Ishikawa (cell line): ENCODE data around the gene LBHD2.

Experiments
- CEBPB ChIP-seq: IDR thresholded peaks from 2 replicates; pipeline ENCODE4 v1.6.1; 2012
- CREB1 ChIP-seq: IDR thresholded peaks from 2 replicates; pipeline ENCODE4 v1.6.1; 2012; ENCODE audit warnings: low read depth
- EGR1 ChIP-seq: IDR thresholded peaks from 2 replicates; pipeline ENCODE4 v1.6.1; 2012
- EP300 ChIP-seq: IDR thresholded peaks from 2 replicates; pipeline ENCODE4 v1.6.1; 2012; ENCODE audit warnings: borderline replicate concordance
- FOXM1 ChIP-seq: IDR thresholded peaks from 2 replicates; pipeline ENCODE4 v1.6.1; 2012; ENCODE audit warnings: low read depth, borderline replicate concordance
- NFIC ChIP-seq: IDR thresholded peaks from 2 replicates; pipeline ENCODE4 v1.6.1; 2012
- RAD21 ChIP-seq: IDR thresholded peaks from 2 replicates; pipeline ENCODE4 v1.6.1; 2012; ENCODE audit warnings: low read depth
- TAF1 ChIP-seq: IDR thresholded peaks from 2 replicates; pipeline ENCODE4 v1.6.1; 2012; ENCODE audit warnings: low read depth, mild to moderate bottlenecking
- TCF12 ChIP-seq: IDR thresholded peaks from 2 replicates; pipeline ENCODE4 v1.6.1; 2012; ENCODE audit warnings: low read depth
- TEAD4 ChIP-seq: IDR thresholded peaks from 2 replicates; pipeline ENCODE4 v1.6.1; 2012
- YY1 ChIP-seq: IDR thresholded peaks from 2 replicates; pipeline ENCODE4 v1.6.1; 2012; ENCODE audit warnings: low read depth
- ZBTB7A ChIP-seq: IDR thresholded peaks from 2 replicates; pipeline ENCODE4 v1.6.1; 2012; ENCODE audit warnings: low read depth
- TF ChIP-seq, protein P1 (sequence below): IDR thresholded peaks from 2 replicates; pipeline ENCODE4 v1.6.1; 2012
- TF ChIP-seq, protein P2 (sequence below): IDR thresholded peaks from 2 replicates; pipeline ENCODE4 v1.6.1; 2012
- TF ChIP-seq, protein P3 (sequence below): IDR thresholded peaks from 2 replicates; pipeline ENCODE4 v1.6.1; 2012; ENCODE audit warnings: low read depth, mild to moderate bottlenecking

The LBHD2 gene

DNA sequence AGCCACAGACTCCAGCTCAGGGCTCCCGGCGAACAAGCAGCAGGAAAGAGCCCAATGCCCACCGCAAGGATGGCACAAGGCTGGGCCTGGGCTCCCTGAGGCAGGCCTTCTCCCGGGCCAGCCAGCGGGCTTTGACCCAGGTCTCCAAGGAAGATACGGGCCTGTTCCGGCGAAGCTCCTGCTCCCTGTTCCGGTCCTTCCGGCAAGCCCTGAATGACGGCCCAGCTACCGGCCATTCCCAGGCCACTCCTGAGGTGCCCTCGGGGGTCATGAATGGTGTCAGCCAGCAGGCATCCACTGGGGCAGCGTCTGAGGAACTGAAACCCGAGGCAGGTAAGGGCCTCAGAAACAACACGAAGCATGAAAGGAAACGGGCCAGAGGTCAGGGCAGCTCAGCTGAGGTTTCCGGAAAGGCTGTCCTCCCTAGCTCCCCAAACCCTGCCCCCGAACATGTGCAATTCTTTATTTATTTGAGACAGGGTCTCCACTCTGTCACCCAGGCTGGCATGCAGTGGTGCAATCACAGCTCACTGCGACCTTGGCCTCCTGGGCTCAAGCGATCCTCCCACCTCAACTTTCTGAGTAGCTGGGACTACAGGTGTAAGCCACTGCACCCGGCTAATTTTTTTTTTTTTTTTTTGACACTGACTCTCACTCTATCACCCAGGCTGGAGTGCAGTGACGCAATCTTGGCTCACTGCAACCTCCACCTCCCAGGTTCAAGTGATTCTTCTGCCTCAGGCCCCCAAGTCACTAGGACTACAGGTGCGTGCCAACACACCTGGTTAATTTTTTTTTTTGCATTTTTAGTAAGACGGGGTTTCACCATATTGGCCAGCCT, 16.5 kb downstream of the LBHD2 start:
- TF ChIP-seq CEBPB: peak; percentile 55; the same call in 1 of the 2 replicates
- no peak for TF ChIP-seq CREB1
- no peak for TF ChIP-seq TEAD4
- no peak for TF ChIP-seq EP300
- TF ChIP-seq, protein P1, sequence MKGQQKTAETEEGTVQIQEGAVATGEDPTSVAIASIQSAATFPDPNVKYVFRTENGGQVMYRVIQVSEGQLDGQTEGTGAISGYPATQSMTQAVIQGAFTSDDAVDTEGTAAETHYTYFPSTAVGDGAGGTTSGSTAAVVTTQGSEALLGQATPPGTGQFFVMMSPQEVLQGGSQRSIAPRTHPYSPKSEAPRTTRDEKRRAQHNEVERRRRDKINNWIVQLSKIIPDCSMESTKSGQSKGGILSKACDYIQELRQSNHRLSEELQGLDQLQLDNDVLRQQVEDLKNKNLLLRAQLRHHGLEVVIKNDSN: no peak
- TF ChIP-seq EGR1: no peak
- TF ChIP-seq FOXM1: no peak
- TF ChIP-seq TAF1: no peak

DNA sequence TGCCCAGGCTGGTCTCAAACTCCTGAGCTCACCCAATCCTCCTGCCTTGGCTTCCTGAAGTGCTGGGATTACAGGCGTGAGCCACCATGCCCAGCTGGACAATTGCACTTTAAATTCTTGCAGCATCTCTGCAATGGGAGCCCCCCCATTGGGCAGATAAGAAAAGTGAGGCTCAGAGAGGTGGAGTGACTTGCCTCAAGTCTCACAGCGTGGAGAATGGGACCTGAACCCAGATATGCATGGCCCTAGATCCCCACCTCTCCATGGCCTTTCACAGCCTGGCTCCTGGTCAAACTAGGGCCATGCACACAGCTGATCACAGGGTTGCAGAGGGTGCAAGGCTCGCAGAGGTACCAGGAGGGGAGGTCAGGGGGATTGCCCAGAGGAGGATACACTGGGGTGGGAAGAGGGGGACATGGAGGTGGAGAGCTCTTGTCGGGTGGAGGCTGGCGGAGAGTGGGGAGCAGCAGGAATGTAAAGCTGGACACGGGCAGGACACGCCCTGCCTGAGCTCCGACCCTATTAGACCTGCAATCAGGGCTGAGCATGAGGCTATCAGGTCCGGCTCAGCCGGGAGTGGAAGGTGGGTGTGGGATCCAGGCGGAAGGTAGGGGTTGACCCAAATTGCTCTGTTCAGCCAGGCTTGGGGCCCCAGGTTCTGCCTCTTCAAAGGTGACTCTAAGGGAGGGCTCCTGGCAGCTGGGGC, 17.4 kb downstream of the LBHD2 start:
- TF ChIP-seq RAD21 (no peak), FOXM1 (no peak), ZBTB7A (no peak), CEBPB (no peak)

DNA sequence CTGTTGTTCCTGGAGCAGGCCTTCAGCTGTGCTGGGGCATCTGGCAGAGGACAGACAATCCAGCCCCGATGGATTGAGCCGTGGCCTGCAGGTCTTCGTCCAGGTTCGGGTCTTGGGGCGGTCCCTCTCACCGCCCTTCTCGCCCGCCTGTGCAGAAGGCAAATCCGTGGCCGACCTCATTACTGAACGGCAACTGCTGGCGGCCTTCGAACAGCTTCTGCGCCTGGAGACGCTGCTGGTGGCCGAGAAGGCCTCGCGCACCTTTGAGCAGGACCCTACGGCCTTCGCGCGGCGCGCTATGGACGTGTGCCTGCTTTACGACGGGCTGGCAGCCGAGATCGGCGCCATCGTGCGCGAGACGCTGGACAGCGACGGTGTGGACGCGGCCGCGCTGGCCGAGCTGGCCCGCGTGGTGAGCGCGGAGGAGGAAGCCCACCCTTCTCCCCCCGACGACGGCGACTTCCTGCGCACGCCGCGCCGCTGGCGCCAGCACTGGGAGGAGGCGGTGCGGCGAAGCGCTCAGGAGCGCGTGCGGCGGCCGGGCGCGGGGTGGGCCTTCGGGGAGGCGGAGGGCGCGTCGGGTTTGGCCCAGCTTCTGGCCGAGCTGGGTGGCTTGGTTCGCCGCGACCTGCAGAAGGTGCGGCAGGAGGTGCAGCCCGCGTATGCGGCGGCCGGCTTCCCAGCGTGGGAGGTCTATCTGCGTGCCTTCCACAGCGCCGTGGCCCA, 18.1 kb downstream of the LBHD2 start:
- TF ChIP-seq FOXM1 (no peak), TEAD4 (no peak), CREB1 (no peak)
- TF ChIP-seq, protein P2, sequence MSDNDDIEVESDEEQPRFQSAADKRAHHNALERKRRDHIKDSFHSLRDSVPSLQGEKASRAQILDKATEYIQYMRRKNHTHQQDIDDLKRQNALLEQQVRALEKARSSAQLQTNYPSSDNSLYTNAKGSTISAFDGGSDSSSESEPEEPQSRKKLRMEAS: no peak

DNA sequence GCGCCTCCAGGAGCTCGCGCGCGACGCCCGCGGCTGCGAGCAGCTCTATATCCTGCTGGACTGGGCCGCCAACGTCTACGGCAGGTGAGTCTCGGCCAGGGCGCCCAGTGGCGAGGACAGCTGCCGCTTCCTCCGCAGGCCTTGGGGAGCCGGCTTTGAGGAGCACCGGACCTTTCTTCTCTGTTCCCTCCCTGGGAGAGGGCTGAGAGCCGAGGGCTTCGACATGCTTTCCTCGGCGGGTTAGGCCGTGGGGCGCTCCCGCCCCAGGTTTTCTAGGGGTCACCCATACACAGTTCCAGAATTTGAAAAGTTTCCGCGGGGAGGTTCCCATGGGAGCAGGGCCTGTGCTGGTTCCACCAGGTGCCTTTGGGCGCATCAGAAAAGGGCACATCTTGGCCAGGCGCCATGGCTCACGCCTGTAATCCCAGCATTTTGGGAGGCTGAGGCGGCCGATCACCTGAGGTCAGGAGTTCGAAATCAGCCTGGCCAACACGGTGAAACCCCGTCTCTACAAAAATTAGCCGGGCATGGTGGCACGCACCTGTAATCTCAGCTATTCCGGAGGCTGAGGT, 18.8 kb downstream of the LBHD2 start:
- TF ChIP-seq, protein P3, sequence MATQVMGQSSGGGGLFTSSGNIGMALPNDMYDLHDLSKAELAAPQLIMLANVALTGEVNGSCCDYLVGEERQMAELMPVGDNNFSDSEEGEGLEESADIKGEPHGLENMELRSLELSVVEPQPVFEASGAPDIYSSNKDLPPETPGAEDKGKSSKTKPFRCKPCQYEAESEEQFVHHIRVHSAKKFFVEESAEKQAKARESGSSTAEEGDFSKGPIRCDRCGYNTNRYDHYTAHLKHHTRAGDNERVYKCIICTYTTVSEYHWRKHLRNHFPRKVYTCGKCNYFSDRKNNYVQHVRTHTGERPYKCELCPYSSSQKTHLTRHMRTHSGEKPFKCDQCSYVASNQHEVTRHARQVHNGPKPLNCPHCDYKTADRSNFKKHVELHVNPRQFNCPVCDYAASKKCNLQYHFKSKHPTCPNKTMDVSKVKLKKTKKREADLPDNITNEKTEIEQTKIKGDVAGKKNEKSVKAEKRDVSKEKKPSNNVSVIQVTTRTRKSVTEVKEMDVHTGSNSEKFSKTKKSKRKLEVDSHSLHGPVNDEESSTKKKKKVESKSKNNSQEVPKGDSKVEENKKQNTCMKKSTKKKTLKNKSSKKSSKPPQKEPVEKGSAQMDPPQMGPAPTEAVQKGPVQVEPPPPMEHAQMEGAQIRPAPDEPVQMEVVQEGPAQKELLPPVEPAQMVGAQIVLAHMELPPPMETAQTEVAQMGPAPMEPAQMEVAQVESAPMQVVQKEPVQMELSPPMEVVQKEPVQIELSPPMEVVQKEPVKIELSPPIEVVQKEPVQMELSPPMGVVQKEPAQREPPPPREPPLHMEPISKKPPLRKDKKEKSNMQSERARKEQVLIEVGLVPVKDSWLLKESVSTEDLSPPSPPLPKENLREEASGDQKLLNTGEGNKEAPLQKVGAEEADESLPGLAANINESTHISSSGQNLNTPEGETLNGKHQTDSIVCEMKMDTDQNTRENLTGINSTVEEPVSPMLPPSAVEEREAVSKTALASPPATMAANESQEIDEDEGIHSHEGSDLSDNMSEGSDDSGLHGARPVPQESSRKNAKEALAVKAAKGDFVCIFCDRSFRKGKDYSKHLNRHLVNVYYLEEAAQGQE: no peak
- TF ChIP-seq EP300 (no peak), EGR1 (no peak), TCF12 (no peak), NFIC (no peak), ZBTB7A (no peak), FOXM1 (no peak), RAD21 (no peak), TEAD4 (no peak), CREB1 (no peak)

DNA sequence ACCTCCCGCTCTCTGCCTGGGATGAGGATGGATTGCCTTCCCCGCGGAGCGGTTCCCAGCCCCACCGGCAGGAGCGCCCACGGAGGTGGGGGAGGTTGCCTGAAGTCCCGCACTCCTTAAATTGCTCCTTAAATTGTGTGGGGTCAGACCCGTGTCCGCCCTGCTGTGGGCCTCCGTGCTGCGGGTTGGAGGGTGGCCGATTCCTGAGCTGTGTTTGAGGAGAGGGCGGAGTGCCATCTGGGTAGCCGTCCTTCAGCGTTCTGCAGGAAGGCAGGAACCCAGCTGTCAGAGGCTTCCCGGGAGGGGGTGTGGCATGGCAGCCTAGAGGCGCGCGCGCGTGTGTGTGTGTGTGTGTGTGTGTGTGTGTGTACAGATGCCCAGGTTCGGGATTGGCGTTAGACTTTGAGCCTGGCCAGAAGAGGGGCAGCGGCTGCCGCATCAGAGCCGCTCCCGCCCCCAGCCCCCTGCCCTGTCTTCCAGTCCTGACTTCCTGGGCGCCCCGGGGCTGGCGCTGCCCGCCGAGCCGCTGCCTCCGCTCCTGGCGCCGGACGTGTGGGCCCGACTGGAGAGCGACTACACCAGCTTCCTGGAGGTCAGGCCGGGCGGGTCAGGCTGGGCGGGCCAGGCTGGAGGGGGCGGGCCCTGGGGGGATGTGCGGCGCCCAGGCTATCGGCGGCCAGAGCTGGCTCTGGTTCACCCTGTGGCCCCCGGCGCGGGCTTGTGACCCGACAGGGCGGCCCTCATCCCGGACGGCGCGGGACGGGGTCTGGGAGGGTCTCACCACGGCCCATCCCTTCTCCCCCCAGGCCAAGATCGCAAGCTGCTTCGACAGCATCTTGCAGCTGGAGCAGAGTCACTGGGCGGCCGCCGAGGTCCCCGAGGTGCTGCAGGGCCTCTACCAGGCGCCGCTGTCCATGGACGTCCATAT, 19.7 kb downstream of the LBHD2 start:
- TF ChIP-seq CREB1 (no peak), YY1 (no peak), TCF12 (no peak), CEBPB (no peak), RAD21 (no peak), EP300 (no peak), ZBTB7A (peak; percentile 64), FOXM1 (no peak), NFIC (no peak; the same call in 1 of the 2 replicates), TAF1 (0 out of 2 replicates have a peak, but pooled peaks have one; percentile 25), EGR1 (no peak)
- TF ChIP-seq, protein P1: no peak
- TF ChIP-seq, protein P3: no peak
- TF ChIP-seq, protein P2: peak; percentile 13; the same call in 1 of the 2 replicates
